Measurements from ENCODE around the gene NKD1. TPM values are rescaled to one million over a fixed set of nuclear protein-coding genes. Genes with fewer than 3 reads are reported as not detected.
"Not testable (repeated sequence)": the region's sequence is repeated elsewhere in the genome, so short reads cannot be mapped to it uniquely, and the experiment has no call there.

Gene NKD1
- total RNA-seq, 4 donors from 2014 or later = 1.8 to 9.1 (median 2.6) TPM

- Histone ChIP-seq H3K4me3 (no peak overlapping the region), H3K27ac (no peak overlapping the region), H3K4me1 (no peaks in the 10 kb centered on the region), H3K36me3 (no peaks in the 10 kb centered on the region), H3K9me3 (no peaks in the 10 kb centered on the region), H3K27me3 (no peaks in the 10 kb centered on the region)
- 84% methylated on average over 12 of the region's 12 CpGs for WGBS
- TF ChIP-seq POLR2AphosphoS5 (IDR thresholded peaks at IDR 0.05) = no peak
- TF ChIP-seq POLR2A (IDR thresholded peaks at IDR 0.05) = no peak
- DNase-seq (ENCODE audit: low spot score in 2 of 2) = peak in 1 of 2 donors; percentile 54
Measured at GRCh38 chr16:50535506-50536257, 12.5 kb upstream of the NKD1 start.

- not testable (repeated sequence) for H3K36me3 ChIP-seq, H3K27ac ChIP-seq, H3K4me3 ChIP-seq, H3K9me3 ChIP-seq, H3K27me3 ChIP-seq, H3K4me1 ChIP-seq
- peak in 1 of 2 donors; percentile 7 for DNase-seq (ENCODE audit: low spot score in 2 of 2)
- 94% methylated on average over 7 of the region's 7 CpGs for WGBS
Measured at GRCh38 chr16:50536258-50536645, 11.9 kb upstream of the NKD1 start.

- Histone ChIP-seq H3K36me3 (no peaks in the 10 kb centered on the region), H3K9me3 (no peaks in the 10 kb centered on the region), H3K27me3 (no peaks in the 10 kb centered on the region), H3K4me1 (no peaks in the 10 kb centered on the region), H3K27ac (no peak overlapping the region), H3K4me3 (no peak overlapping the region)
- TF ChIP-seq POLR2AphosphoS5 (IDR thresholded peaks at IDR 0.05) = no peak
- no peak for TF ChIP-seq CTCF (IDR thresholded peaks at IDR 0.05)
- no peak for TF ChIP-seq EP300 (IDR thresholded peaks at IDR 0.05)
- TF ChIP-seq POLR2A (IDR thresholded peaks at IDR 0.05) = no peak
- peak in 1 of 2 donors; percentile 31 for DNase-seq (ENCODE audit: low spot score in 2 of 2)
- 89% methylated on average over 8 of the region's 8 CpGs for WGBS
Measured at GRCh38 chr16:50537533-50538290, 10.5 kb upstream of the NKD1 start.

GRCh38 chr16:50538411-50539052 lies 9.7 kb upstream of the NKD1 start:
- H3K27me3 ChIP-seq = no peaks in the 10 kb centered on the region
- H3K9me3 ChIP-seq = no peaks in the 10 kb centered on the region
- no peak for TF ChIP-seq EP300 (IDR thresholded peaks at IDR 0.05)
- TF ChIP-seq POLR2A (IDR thresholded peaks at IDR 0.05) = no peak
- no peak for TF ChIP-seq CTCF (IDR thresholded peaks at IDR 0.05)
- TF ChIP-seq POLR2AphosphoS5 (IDR thresholded peaks at IDR 0.05) = no peak
- H3K4me3 ChIP-seq = no peak overlapping the region
- peak in 1 of 2 donors; percentile 59 for DNase-seq (ENCODE audit: low spot score in 2 of 2)
- no peak overlapping the region for H3K27ac ChIP-seq
- WGBS = 69% methylated on average over 11 of the region's 11 CpGs
- no peaks in the 10 kb centered on the region for H3K4me1 ChIP-seq
- H3K36me3 ChIP-seq = no peaks in the 10 kb centered on the region

DNA sequence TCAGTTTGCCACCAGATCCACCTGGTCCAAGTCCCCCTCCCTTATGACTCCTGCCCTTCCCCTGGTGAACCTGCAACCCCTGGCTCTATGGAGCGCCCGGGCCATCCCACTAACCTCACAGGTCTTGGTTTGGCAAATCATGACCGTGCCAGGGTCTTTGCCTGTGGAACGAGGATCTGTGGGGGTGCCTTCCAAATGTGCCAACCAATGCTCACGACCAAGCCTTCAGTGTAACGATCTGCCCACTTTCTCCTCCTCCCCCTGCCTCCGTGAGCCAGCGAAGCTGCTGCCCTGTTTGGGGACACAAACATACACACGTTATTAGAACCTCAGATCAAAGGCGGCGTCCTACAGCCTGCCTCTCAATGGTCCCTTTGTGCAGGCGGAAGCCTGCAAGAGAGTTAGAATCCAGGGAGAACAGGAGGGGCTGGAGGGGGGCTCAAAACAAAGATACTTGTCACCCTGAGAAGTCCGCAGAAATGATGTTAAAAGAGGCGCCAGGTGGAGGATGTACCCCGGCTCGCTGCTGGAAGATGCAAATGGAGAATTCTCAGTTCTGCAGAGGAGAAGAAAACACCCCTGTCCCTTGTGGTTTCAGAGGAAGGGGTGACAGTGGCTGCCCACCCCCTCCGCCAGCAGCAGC lies 9.0 kb upstream of the NKD1 start:
- WGBS = 76% methylated on average over 17 of the region's 17 CpGs
- no peaks in the 10 kb centered on the region for H3K4me1 ChIP-seq
- no peaks in the 10 kb centered on the region for H3K27me3 ChIP-seq
- peak in 1 of 2 donors; percentile 55 for DNase-seq (ENCODE audit: low spot score in 2 of 2)
- no peaks in the 10 kb centered on the region for H3K9me3 ChIP-seq
- no peak for TF ChIP-seq POLR2A (IDR thresholded peaks at IDR 0.05)
- no peak for TF ChIP-seq CTCF (IDR thresholded peaks at IDR 0.05)
- no peak for TF ChIP-seq POLR2AphosphoS5 (IDR thresholded peaks at IDR 0.05)
- TF ChIP-seq EP300 (IDR thresholded peaks at IDR 0.05) = no peak
- H3K36me3 ChIP-seq = no peaks in the 10 kb centered on the region
- H3K4me3 ChIP-seq = no peak overlapping the region
- H3K27ac ChIP-seq = no peak overlapping the region
